ENCODE measurements around the gene CHCHD4.

Gene CHCHD4

DNA sequence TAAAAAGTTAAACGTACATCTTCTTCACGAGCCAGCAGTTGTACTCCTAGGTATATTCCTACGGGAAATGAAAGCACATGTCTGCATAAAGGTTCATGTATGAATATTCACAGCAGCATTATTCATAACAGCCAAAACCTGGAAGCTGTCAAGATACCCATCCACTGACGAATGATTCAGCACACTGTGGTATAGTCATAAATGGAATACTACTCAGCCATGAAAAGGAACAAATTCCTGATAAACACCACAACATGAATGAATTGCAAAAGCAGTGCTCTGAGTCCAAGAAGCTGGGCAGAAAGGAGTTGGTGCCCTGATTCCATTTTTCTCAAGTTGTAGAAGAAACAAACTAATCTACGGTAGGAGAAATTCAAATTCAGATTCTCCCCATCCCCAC, 4.1 kb upstream of the CHCHD4 start:
- ChIA-PET CTCF (no interaction called here), POLR2A (no interaction called here)
- no peaks in the 10 kb centered on the region for H3K9me3 ChIP-seq (ENCODE audit: control insufficient read depth, insufficient read depth, low read depth, low read length)
- H3K27ac ChIP-seq (ENCODE audit: extremely low read depth, low read depth, low read length) = no peak overlapping the region
- H3K4me1 ChIP-seq (ENCODE audit: control insufficient read depth, insufficient read depth, low read length) = peaks cover 4% of the 10 kb centered on the region
- no peak overlapping the region for H3K4me3 ChIP-seq (ENCODE audit: low read depth, low read length)
- TF ChIP-seq ZNF274 (IDR thresholded peaks at IDR 0.05; ENCODE audit: low read length) (no peak), ZNF274 (tag by site-specific recombination; IDR thresholded peaks at IDR 0.05; ENCODE audit: borderline replicate concordance) (no peak), ZNF146 (tag by site-specific recombination; IDR thresholded peaks at IDR 0.05) (peak; percentile 99), ZNF19 (tag by site-specific recombination; IDR thresholded peaks at IDR 0.05; ENCODE audit: low read depth) (no peak)
- TF ChIP-seq, protein P1, sequence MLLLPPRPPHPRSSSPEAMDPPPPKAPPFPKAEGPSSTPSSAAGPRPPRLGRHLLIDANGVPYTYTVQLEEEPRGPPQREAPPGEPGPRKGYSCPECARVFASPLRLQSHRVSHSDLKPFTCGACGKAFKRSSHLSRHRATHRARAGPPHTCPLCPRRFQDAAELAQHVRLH (tag by site-specific recombination; IDR thresholded peaks at IDR 0.05) = 0 out of 2 replicates have a peak, but pooled peaks have one; percentile 17
- TF ChIP-seq, protein P2, sequence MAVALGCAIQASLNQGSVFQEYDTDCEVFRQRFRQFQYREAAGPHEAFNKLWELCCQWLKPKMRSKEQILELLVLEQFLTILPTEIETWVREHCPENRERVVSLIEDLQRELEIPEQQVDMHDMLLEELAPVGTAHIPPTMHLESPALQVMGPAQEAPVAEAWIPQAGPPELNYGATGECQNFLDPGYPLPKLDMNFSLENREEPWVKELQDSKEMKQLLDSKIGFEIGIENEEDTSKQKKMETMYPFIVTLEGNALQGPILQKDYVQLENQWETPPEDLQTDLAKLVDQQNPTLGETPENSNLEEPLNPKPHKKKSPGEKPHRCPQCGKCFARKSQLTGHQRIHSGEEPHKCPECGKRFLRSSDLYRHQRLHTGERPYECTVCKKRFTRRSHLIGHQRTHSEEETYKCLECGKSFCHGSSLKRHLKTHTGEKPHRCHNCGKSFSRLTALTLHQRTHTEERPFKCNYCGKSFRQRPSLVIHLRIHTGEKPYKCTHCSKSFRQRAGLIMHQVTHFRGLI (tag by site-specific recombination; IDR thresholded peaks at IDR 0.05) = no peak
- peaks cover 26 to 72% of the 10 kb centered on the region in 2 experiments for H3K36me3 ChIP-seq (ENCODE audit: control insufficient read depth in 2 of 2, insufficient read depth in 1 of 2, low read length in 2 of 2)

DNA sequence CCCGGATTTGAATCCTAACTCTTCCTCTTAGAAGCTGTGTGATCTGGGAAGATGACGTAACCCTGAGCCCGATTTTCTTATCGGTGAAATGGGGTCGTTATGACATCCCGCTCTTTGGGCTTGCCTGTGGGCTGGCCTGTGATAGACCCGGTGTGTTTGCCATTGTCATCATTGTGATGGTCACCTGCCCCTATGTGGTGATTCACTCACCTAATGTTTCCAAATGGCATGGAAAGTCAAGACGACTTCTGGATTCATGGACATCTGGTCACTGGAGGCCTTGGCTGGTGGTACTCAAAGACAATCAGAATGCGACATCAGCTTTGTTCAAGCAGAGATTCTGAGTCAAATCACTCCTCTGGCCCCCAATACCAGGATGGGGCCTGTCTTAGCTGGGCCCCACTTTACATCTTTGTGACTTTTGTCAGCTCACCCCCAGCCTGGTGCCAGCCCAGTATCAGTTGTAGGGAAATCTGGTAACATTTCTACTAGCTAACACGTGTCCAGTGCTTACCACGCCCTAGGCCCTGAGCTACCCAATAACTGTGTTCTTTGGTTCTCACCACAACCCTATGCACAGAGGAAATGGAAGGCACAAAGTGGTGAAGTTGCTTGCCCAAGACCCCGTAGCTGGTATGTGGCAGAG, 3.0 kb upstream of the CHCHD4 start:
- Histone ChIP-seq H3K9me3 (ENCODE audit: control insufficient read depth, insufficient read depth, low read depth, low read length) (no peaks in the 10 kb centered on the region), H3K4me1 (ENCODE audit: control insufficient read depth, insufficient read depth, low read length) (peaks cover 4% of the 10 kb centered on the region), H3K4me3 (ENCODE audit: low read depth, low read length) (no peak overlapping the region), H3K36me3 (ENCODE audit: control insufficient read depth in 2 of 2, insufficient read depth in 1 of 2, low read length in 2 of 2) (peaks cover 26 to 62% of the 10 kb centered on the region in 2 experiments), H3K27ac (ENCODE audit: extremely low read depth, low read depth, low read length) (no peak overlapping the region)
- ChIA-PET POLR2A (no interaction called here), CTCF (no interaction called here)
- TF ChIP-seq ZNF274 (IDR thresholded peaks at IDR 0.05; ENCODE audit: low read length) = no peak
- no peak for TF ChIP-seq ZNF274 (tag by site-specific recombination; IDR thresholded peaks at IDR 0.05; ENCODE audit: borderline replicate concordance)
- no peak for TF ChIP-seq ZNF202 (tag by site-specific recombination; IDR thresholded peaks at IDR 0.05; ENCODE audit: borderline replicate concordance)
- TF ChIP-seq, protein P3, sequence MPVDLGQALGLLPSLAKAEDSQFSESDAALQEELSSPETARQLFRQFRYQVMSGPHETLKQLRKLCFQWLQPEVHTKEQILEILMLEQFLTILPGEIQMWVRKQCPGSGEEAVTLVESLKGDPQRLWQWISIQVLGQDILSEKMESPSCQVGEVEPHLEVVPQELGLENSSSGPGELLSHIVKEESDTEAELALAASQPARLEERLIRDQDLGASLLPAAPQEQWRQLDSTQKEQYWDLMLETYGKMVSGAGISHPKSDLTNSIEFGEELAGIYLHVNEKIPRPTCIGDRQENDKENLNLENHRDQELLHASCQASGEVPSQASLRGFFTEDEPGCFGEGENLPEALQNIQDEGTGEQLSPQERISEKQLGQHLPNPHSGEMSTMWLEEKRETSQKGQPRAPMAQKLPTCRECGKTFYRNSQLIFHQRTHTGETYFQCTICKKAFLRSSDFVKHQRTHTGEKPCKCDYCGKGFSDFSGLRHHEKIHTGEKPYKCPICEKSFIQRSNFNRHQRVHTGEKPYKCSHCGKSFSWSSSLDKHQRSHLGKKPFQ (tag by site-specific recombination; IDR thresholded peaks at IDR 0.05) = no peak
- no peak for TF ChIP-seq OVOL3 (tag by site-specific recombination; IDR thresholded peaks at IDR 0.05)
- TF ChIP-seq GLIS1 (tag by site-specific recombination; IDR thresholded peaks at IDR 0.05) = no peak
- TF ChIP-seq ZNF133 (tag by site-specific recombination; IDR thresholded peaks at IDR 0.05) = no peak
- no peak for TF ChIP-seq FEZF1 (tag by site-specific recombination; IDR thresholded peaks at IDR 0.05)
- TF ChIP-seq SP2 (tag by site-specific recombination; IDR thresholded peaks at IDR 0.05) = no peak

DNA sequence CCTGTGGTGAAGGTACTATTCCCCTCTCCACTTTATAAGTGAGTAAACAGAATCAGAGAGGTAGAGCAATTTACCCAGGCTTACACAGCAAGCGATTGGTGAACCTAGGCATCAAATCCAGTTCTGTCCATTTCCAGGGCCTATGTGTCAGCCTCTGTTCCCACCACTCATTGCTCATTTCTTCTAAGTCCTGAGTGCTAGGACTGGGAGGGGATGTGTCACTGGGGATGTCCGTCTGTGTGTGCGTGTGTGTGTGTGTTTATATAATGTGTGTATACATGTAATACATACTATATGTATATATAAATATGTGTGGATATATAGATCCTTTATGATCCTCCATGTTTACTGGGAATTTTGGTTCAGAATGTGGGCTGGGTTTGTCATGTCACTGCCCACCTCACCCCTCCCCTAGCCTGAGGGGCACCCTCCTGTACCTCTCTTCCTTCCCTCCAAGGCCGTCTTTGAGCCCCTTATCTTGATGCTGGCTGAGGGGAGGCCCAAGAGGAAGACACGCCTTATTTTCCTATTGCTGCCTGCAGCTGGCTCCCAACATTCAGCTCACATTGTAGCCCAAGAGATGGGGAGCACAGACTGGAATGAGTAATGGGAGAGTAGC, 2.3 kb upstream of the CHCHD4 start:
- no peak overlapping the region for H3K4me3 ChIP-seq (ENCODE audit: low read depth, low read length)
- POLR2A ChIA-PET = interaction anchor here (1.7 kb wide), 1 partner anchor 13 kb away, joined by 5 read pairs; no protein-coding TSS in a partner anchor
- no peak overlapping the region for H3K27ac ChIP-seq (ENCODE audit: extremely low read depth, low read depth, low read length)
- no peaks in the 10 kb centered on the region for H3K9me3 ChIP-seq (ENCODE audit: control insufficient read depth, insufficient read depth, low read depth, low read length)
- peaks cover 4% of the 10 kb centered on the region for H3K4me1 ChIP-seq (ENCODE audit: control insufficient read depth, insufficient read depth, low read length)
- H3K36me3 ChIP-seq (ENCODE audit: control insufficient read depth in 2 of 2, insufficient read depth in 1 of 2, low read length in 2 of 2) = peaks cover 24 to 62% of the 10 kb centered on the region in 2 experiments
- CTCF ChIA-PET = no interaction called here
- TF ChIP-seq ZNF843 (tag by site-specific recombination; IDR thresholded peaks at IDR 0.05) (no peak), ZFHX2 (tag by site-specific recombination; conservative IDR thresholded peaks at IDR 0.05) (no peak), ZNF549 (tag by site-specific recombination; IDR thresholded peaks at IDR 0.05) (no peak), ZNF623 (tag by site-specific recombination; IDR thresholded peaks at IDR 0.05) (no peak), ZNF37A (tag by site-specific recombination; IDR thresholded peaks at IDR 0.05) (no peak), ZNF791 (tag by site-specific recombination; IDR thresholded peaks at IDR 0.05) (no peak), ZNF585B (tag by site-specific recombination; IDR thresholded peaks at IDR 0.05) (no peak), ZNF184 (tag by site-specific recombination; IDR thresholded peaks at IDR 0.05) (no peak), ZNF677 (tag by site-specific recombination; IDR thresholded peaks at IDR 0.05) (no peak), ZSCAN16 (tag by site-specific recombination; IDR thresholded peaks at IDR 0.05) (no peak), YY2 (tag by site-specific recombination; IDR thresholded peaks at IDR 0.05) (no peak)
- TF ChIP-seq, protein P4, sequence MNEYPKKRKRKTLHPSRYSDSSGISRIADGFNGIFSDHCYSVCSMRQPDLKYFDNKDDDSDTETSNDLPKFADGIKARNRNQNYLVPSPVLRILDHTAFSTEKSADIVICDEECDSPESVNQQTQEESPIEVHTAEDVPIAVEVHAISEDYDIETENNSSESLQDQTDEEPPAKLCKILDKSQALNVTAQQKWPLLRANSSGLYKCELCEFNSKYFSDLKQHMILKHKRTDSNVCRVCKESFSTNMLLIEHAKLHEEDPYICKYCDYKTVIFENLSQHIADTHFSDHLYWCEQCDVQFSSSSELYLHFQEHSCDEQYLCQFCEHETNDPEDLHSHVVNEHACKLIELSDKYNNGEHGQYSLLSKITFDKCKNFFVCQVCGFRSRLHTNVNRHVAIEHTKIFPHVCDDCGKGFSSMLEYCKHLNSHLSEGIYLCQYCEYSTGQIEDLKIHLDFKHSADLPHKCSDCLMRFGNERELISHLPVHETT (tag by site-specific recombination; IDR thresholded peaks at IDR 0.05) = no peak
- TF ChIP-seq, protein P1 (tag by site-specific recombination; IDR thresholded peaks at IDR 0.05) = no peak
- TF ChIP-seq, protein P5, sequence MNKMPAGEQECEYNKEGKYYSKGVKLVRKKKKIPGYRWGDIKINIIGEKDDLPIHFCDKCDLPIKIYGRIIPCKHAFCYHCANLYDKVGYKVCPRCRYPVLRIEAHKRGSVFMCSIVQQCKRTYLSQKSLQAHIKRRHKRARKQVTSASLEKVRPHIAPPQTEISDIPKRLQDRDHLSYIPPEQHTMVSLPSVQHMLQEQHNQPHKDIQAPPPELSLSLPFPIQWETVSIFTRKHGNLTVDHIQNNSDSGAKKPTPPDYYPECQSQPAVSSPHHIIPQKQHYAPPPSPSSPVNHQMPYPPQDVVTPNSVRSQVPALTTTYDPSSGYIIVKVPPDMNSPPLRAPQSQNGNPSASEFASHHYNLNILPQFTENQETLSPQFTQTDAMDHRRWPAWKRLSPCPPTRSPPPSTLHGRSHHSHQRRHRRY (tag by site-specific recombination; IDR thresholded peaks at IDR 0.05) = no peak

All from HEK293 (cell line).